HepG2 (cell line): Measurements from ENCODE around the gene MTFP1. TPM values are rescaled to one million over a fixed set of nuclear protein-coding genes. Genes with fewer than 3 reads are reported as not detected.

Experiments
- ESRRA ChIP-seq: sonication (generic); formaldehyde crosslinking; IDR thresholded peaks from 2 replicates; pipeline ENCODE4 v1.5.1; 2020; ENCODE audit warnings: mild to moderate bottlenecking, low read depth, missing genetic modification reagents
- FOXJ3 ChIP-seq: sonication (generic); formaldehyde crosslinking; IDR thresholded peaks from 2 replicates; pipeline ENCODE4 v1.4.0; 2020; ENCODE audit warnings: missing genetic modification reagents, mild to moderate bottlenecking, borderline replicate concordance
- GFI1 ChIP-seq: sonication (generic); formaldehyde crosslinking; IDR thresholded peaks from 2 replicates; pipeline ENCODE4 v1.5.0; 2020; ENCODE audit warnings: missing genetic modification reagents, mild to moderate bottlenecking, borderline replicate concordance
- HDAC1 ChIP-seq: sonication (generic); formaldehyde crosslinking; IDR thresholded peaks from 2 replicates; pipeline ENCODE4 v1.5.1; 2020; ENCODE audit warnings: mild to moderate bottlenecking, missing genetic modification reagents
- HDAC2 ChIP-seq: sonication (generic); formaldehyde crosslinking; IDR thresholded peaks from 2 replicates; pipeline ENCODE4 v1.4.0; 2020; ENCODE audit warnings: missing genetic modification reagents
- HNF4A ChIP-seq: sonication (generic); formaldehyde crosslinking; IDR thresholded peaks from 2 replicates; pipeline ENCODE4 v1.4.0; 2020; ENCODE audit warnings: missing genetic modification reagents
- LCORL ChIP-seq, 2 experiments: fragments of 450-650 bp in 1 of 2; sonication (generic) in 1 of 2; formaldehyde crosslinking in 1 of 2; IDR thresholded peaks; 2 replicates each; pipeline versions ENCODE4 v1.5.0 to v1.6.1; 2017 to 2020; ENCODE audit warnings: antibody characterized with exemption in 1 of 2, missing genetic modification reagents in 1 of 2
- MAFK ChIP-seq, 2 experiments: IDR thresholded peaks in 1 of 2; conservative IDR thresholded peaks in 1 of 2; 2 replicates each; pipeline ENCODE4 v1.6.1; 2011; ENCODE audit warnings: improper control_type of control experiment in 2 of 2, low read length in 2 of 2
- NR2C2 ChIP-seq: sonication (generic); formaldehyde crosslinking; IDR thresholded peaks from 2 replicates; pipeline ENCODE4 v1.4.0; 2020; ENCODE audit warnings: missing genetic modification reagents, mild to moderate bottlenecking, moderate library complexity, borderline replicate concordance
- NR2F6 ChIP-seq, 2 experiments: IDR thresholded peaks; 2 replicates each; pipeline ENCODE4 v1.6.1; 2016; ENCODE audit warnings: antibody characterized with exemption in 1 of 2, mild to moderate bottlenecking in 1 of 2
- ONECUT2 ChIP-seq: sonication (generic); formaldehyde crosslinking; IDR thresholded peaks from 2 replicates; pipeline ENCODE4 v1.4.0; 2020; ENCODE audit warnings: missing genetic modification reagents
- PITX1 ChIP-seq: sonication (generic); formaldehyde crosslinking; IDR thresholded peaks from 2 replicates; pipeline ENCODE4 v1.5.1; 2020; ENCODE audit warnings: mild to moderate bottlenecking, missing genetic modification reagents
- RCOR2 ChIP-seq: IDR thresholded peaks from 2 replicates; pipeline ENCODE4 v1.6.1; 2016; ENCODE audit warnings: missing biosample characterization, missing genetic modification reagents
- RXRB ChIP-seq: IDR thresholded peaks from 2 replicates; pipeline ENCODE4 v1.6.1; 2016; ENCODE audit warnings: borderline replicate concordance, missing genetic modification reagents, missing compliant biosample characterization
- SAP130 ChIP-seq: IDR thresholded peaks from 2 replicates; pipeline ENCODE4 v1.6.1; 2016; ENCODE audit warnings: low read depth
- SOX6 ChIP-seq, 2 experiments: fragments of 450-650 bp in 1 of 2; sonication (generic) in 1 of 2; formaldehyde crosslinking in 1 of 2; IDR thresholded peaks; 2 replicates each; pipeline versions ENCODE4 v1.4.0 to v1.6.1; 2017 to 2020; ENCODE audit warnings: antibody characterized with exemption in 1 of 2, mild to moderate bottlenecking in 1 of 2, missing genetic modification reagents in 1 of 2
- SP4 ChIP-seq: sonication (generic); formaldehyde crosslinking; IDR thresholded peaks from 2 replicates; pipeline ENCODE4 v1.8.1; 2023; ENCODE audit warnings: mild to moderate bottlenecking, missing genetic modification reagents
- SP5 ChIP-seq: IDR thresholded peaks from 2 replicates; pipeline ENCODE4 v1.6.1; 2016; ENCODE audit warnings: low read depth, borderline replicate concordance
- TBX2 ChIP-seq: sonication (generic); formaldehyde crosslinking; IDR thresholded peaks from 2 replicates; pipeline ENCODE4 v1.5.0; 2020; ENCODE audit warnings: missing genetic modification reagents, mild to moderate bottlenecking, borderline replicate concordance
- TBX3 ChIP-seq: fragments of 450-650 bp; IDR thresholded peaks from 2 replicates; pipeline ENCODE4 v1.6.1; 2017; ENCODE audit warnings: antibody characterized with exemption, mild to moderate bottlenecking, inconsistent platforms, borderline replicate concordance
- TEAD3 ChIP-seq: optimal IDR thresholded peaks from 2 replicates; pipeline ENCODE3; 2016; ENCODE audit warnings: borderline replicate concordance
- TOE1 ChIP-seq: sonication (generic); formaldehyde crosslinking; IDR thresholded peaks from 2 replicates; pipeline ENCODE4 v1.4.0; 2020; ENCODE audit warnings: mild to moderate bottlenecking, missing genetic modification reagents
- ZMYM4 ChIP-seq: sonication (generic); formaldehyde crosslinking; IDR thresholded peaks from 2 replicates; pipeline ENCODE4 v1.8.1; 2023; ENCODE audit warnings: mild to moderate bottlenecking, missing genetic modification reagents
- ZNF205 ChIP-seq: IDR thresholded peaks from 2 replicates; pipeline ENCODE4 v1.6.1; 2018; ENCODE audit warnings: missing biosample characterization, missing genetic modification reagents
- ZNF292 ChIP-seq: sonication (generic); formaldehyde crosslinking; IDR thresholded peaks from 2 replicates; pipeline ENCODE4 v1.8.1; 2022; ENCODE audit warnings: mild to moderate bottlenecking, low read depth, missing genetic modification reagents, borderline replicate concordance
- polyA plus RNA-seq, 8 experiments: library from polyadenylated mRNA; depleted of rRNA in 3 of 8; stranded (reverse) in 7 of 8; unstranded in 1 of 8; fragments of >200 nt; fragmentation: Illumina TruSeq in 4 of 8; extraction: Trizol in 4 of 8; gene quantifications; 2 replicates each; pipeline versions ENCODE4 v1.2.1 to v1.2.3, GENCODE V29; 2011 to 2016; ENCODE audit warnings: low read depth in 4 of 8, missing spikeins in 1 of 8, mixed read lengths in 1 of 8; ENCODE audit not compliant: insufficient read depth in 1 of 8
- total RNA-seq, 5 experiments: library from RNA; depleted of rRNA; stranded (reverse); fragments of >200 nt; fragmentation: Illumina TruSeq; extraction: Trizol; gene quantifications; 2 replicates each; pipeline ENCODE4 v1.2.3, GENCODE V29; 2016; ENCODE audit warnings: low read depth in 1 of 5
- TF ChIP-seq, protein P1 (sequence below): sonication (generic); formaldehyde crosslinking; IDR thresholded peaks from 2 replicates; pipeline ENCODE4 v1.4.0; 2020; ENCODE audit warnings: missing genetic modification reagents
- TF ChIP-seq, protein P2 (sequence below): sonication (generic); formaldehyde crosslinking; IDR thresholded peaks from 2 replicates; pipeline ENCODE4 v1.4.0; 2020; ENCODE audit warnings: missing genetic modification reagents

Gene MTFP1
- total and polyA plus RNA-seq, 2 of the 13 experiments (the other 11 are each of a cell fraction or from before 2014, with no cell fraction given) = 29.5 to 45.6 TPM

DNA sequence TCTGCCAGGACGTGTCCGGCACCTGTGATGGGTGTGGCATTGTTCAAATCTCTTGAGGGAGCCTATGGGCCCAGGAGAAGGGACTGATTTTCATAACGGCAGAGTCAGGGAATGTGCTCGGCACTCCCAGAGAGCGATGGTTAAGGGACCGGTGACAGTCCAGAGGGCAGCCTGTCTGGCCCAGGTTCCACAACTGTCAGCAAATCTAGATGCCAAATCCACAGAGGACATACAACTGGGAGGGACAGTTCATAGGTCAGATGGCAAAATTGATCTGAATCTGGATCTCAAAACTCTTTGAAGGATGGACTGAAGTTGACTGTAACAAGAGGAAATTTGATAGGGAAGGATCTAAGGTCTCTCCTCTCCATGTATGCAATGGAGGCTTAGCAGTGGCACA is 21.3 kb upstream of the MTFP1 start (continued):
- TF ChIP-seq FOXJ3 = 0 out of 2 replicates have a peak, but pooled peaks have one; percentile 41
- peak; percentile 57; the same call in 1 of the 2 replicates for TF ChIP-seq ZNF292 (CRISPR knock-in tag)
- TF ChIP-seq HNF4A (CRISPR knock-in tag) = peak; percentile 91
- no peak for TF ChIP-seq SOX6 (IDR thresholded peaks at IDR 0.05)
- peak; percentile 51 for TF ChIP-seq SOX6 (CRISPR knock-in tag; IDR thresholded peaks at IDR 0.05)
- peak; percentile 93 for TF ChIP-seq SP5 (CRISPR knock-in tag)
- peak; percentile 59; the same call in 1 of the 2 replicates for TF ChIP-seq ONECUT2 (CRISPR knock-in tag)
- TF ChIP-seq, protein P1, sequence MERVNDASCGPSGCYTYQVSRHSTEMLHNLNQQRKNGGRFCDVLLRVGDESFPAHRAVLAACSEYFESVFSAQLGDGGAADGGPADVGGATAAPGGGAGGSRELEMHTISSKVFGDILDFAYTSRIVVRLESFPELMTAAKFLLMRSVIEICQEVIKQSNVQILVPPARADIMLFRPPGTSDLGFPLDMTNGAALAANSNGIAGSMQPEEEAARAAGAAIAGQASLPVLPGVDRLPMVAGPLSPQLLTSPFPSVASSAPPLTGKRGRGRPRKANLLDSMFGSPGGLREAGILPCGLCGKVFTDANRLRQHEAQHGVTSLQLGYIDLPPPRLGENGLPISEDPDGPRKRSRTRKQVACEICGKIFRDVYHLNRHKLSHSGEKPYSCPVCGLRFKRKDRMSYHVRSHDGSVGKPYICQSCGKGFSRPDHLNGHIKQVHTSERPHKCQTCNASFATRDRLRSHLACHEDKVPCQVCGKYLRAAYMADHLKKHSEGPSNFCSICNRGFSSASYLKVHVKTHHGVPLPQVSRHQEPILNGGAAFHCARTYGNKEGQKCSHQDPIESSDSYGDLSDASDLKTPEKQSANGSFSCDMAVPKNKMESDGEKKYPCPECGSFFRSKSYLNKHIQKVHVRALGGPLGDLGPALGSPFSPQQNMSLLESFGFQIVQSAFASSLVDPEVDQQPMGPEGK (CRISPR knock-in tag) = 0 out of 2 replicates have a peak, but pooled peaks have one; percentile 26
- TF ChIP-seq LCORL (IDR thresholded peaks at IDR 0.05) = 0 out of 2 replicates have a peak, but pooled peaks have one; percentile 8
- TF ChIP-seq LCORL (CRISPR knock-in tag; IDR thresholded peaks at IDR 0.05) = peak; percentile 81
- peak; percentile 69; the same call in 1 of the 2 replicates for TF ChIP-seq NR2F6 (IDR thresholded peaks at IDR 0.05)
- peak; percentile 74 for TF ChIP-seq NR2F6 (CRISPR knock-in tag; IDR thresholded peaks at IDR 0.05)
- TF ChIP-seq, protein P2, sequence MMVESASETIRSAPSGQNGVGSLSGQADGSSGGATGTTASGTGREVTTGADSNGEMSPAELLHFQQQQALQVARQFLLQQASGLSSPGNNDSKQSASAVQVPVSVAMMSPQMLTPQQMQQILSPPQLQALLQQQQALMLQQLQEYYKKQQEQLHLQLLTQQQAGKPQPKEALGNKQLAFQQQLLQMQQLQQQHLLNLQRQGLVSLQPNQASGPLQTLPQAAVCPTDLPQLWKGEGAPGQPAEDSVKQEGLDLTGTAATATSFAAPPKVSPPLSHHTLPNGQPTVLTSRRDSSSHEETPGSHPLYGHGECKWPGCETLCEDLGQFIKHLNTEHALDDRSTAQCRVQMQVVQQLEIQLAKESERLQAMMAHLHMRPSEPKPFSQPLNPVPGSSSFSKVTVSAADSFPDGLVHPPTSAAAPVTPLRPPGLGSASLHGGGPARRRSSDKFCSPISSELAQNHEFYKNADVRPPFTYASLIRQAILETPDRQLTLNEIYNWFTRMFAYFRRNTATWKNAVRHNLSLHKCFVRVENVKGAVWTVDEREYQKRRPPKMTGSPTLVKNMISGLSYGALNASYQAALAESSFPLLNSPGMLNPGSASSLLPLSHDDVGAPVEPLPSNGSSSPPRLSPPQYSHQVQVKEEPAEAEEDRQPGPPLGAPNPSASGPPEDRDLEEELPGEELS = peak; percentile 64
- peak; percentile 43; the same call in 1 of the 2 replicates for TF ChIP-seq ESRRA (CRISPR knock-in tag)
- TF ChIP-seq TBX3 = no peak
- peak; percentile 60; the same call in 1 of the 2 replicates for TF ChIP-seq HDAC2
- no peak for TF ChIP-seq TOE1
- peak; percentile 45; the same call in 1 of the 2 replicates for TF ChIP-seq RCOR2 (CRISPR knock-in tag)
- peak; percentile 50; the same call in 1 of the 2 replicates for TF ChIP-seq HDAC1 (CRISPR knock-in tag)
- peak; percentile 64 for TF ChIP-seq TEAD3 (CRISPR knock-in tag)
- TF ChIP-seq MAFK (conservative IDR thresholded peaks at IDR 0.05 in 1 of 2, IDR thresholded peaks at IDR 0.05 in 1 of 2; ENCODE audit: low read length in 2 of 2) = peak; percentile 84 to 90
- TF ChIP-seq PITX1 = peak; percentile 66; the same call in 1 of the 2 replicates
- TF ChIP-seq RXRB (CRISPR knock-in tag) = peak; percentile 42; the same call in 1 of the 2 replicates
- TF ChIP-seq NR2C2 (CRISPR knock-in tag) = peak; percentile 78
- TF ChIP-seq ZMYM4 = 0 out of 2 replicates have a peak, but pooled peaks have one; percentile 20
- 0 out of 2 replicates have a peak, but pooled peaks have one; percentile 27 for TF ChIP-seq SAP130
- TF ChIP-seq TBX2 = 0 out of 2 replicates have a peak, but pooled peaks have one; percentile 25
- TF ChIP-seq SP4 = 0 out of 2 replicates have a peak, but pooled peaks have one; percentile 39
- TF ChIP-seq ZNF205 (CRISPR knock-in tag) = peak; percentile 42; the same call in 1 of the 2 replicates
- 0 out of 2 replicates have a peak, but pooled peaks have one; percentile 20 for TF ChIP-seq GFI1
